ENCODE measurements around the gene SCN5A. TPM values are rescaled to one million over a fixed set of nuclear protein-coding genes. Genes with fewer than 3 reads are reported as not detected.

The SCN5A gene
- total and polyA plus RNA-seq, 2 of the 4 experiments (the other 2 are of a cell fraction): 1.9 to 2.0 TPM

- TF ChIP-seq MAZ (IDR thresholded peaks at IDR 0.05; ENCODE audit: borderline replicate concordance, low read depth, low read length): no peak
Measured at GRCh38 chr3:38647217-38647970, 2.1 kb downstream of the SCN5A start (continued).

GRCh38 chr3:38646630-38647029 is 2.9 kb downstream of the SCN5A start:
- Histone ChIP-seq H2BK20ac (ENCODE audit: low read depth, low read length) (no peak overlapping the region), H3K27ac (ENCODE audit: insufficient read depth, low read length) (no peak overlapping the region), H2BK120ac (ENCODE audit: low read depth, low read length) (no peak overlapping the region), H3K56ac (ENCODE audit: extremely low read depth, insufficient read depth, low read length) (no peak overlapping the region), H2AFZ (replicated peaks; ENCODE audit: low read length, poor library complexity) (no peak overlapping the region), H3K36me3 (ENCODE audit: control insufficient read depth, insufficient read depth, low read length) (no peaks in the 10 kb centered on the region), H3K4me1 (ENCODE audit: control insufficient read depth, insufficient read depth, low read length) (peaks cover 3% of the 10 kb centered on the region), H2BK5ac (ENCODE audit: low read depth, low read length, poor library complexity, severe bottlenecking) (no peak overlapping the region), H3K9ac (ENCODE audit: low read depth, low read length) (no peak overlapping the region), H3K23ac (ENCODE audit: low read depth, low read length) (no peak overlapping the region), H3K14ac (replicated peaks; ENCODE audit: low read depth, low read length) (no peak overlapping the region), H3K9me3 (ENCODE audit: control insufficient read depth, insufficient read depth, low read length) (no peaks in the 10 kb centered on the region), H3K9me1 (ENCODE audit: insufficient read depth, low read length) (no peaks in the 10 kb centered on the region; the same call in 1 of the 2 replicates), H4K8ac (ENCODE audit: low read depth in 2 of 2, low read length in 2 of 2) (no peak overlapping the region), H3K4me2 (ENCODE audit: low read depth, low read length) (no peak overlapping the region), H3K4me3 (ENCODE audit: insufficient read depth, low read depth, low read length) (no peak overlapping the region), H4K91ac (ENCODE audit: insufficient read depth, low read depth, low read length) (no peak overlapping the region), H2BK15ac (ENCODE audit: low read depth, low read length) (no peak overlapping the region), H2AK5ac (ENCODE audit: low read depth, low read length) (no peak overlapping the region), H2AK9ac (replicated peaks; ENCODE audit: low read depth, low read length, poor library complexity) (no peak overlapping the region), H4K20me1 (ENCODE audit: insufficient read depth, low read length) (no peaks in the 10 kb centered on the region), H3K27me3 (ENCODE audit: control insufficient read depth, insufficient read depth, low read length) (peaks cover 3% of the 10 kb centered on the region; the same call in 1 of the 2 replicates), H3K79me1 (ENCODE audit: low read depth in 1 of 2, low read length in 2 of 2) (peaks cover 0 to 11% of the 10 kb centered on the region in 2 experiments; a peak in 2 of 4 replicates), H3K18ac (ENCODE audit: low read depth, low read length) (no peak overlapping the region), H3K4ac (ENCODE audit: low read depth, low read length) (no peak overlapping the region), H4K5ac (ENCODE audit: low read depth, low read length) (no peak overlapping the region)
- in situ Hi-C loops (cut with MboI; ENCODE audit: low sequenced_read_pairs) (loop anchor here (5.0 kb wide), 1 partner anchor 109 kb away; no protein-coding TSS in a partner anchor), intact Hi-C loops (cut with micrococcal nuclease) (loop anchor here (5.0 kb wide), 1 partner anchor 351 kb away; no protein-coding TSS in a partner anchor), dilution Hi-C loops (cut with HindIII; ENCODE audit: low sequenced_read_pairs, unreplicated experiment) (no loop called here)
- no TSS peak for BruUV-seq (replicated peaks)
- POLR2A ChIA-PET (ENCODE audit: unreplicated experiment): no interaction called here
- CTCF ChIA-PET: interaction anchor here (0.8 to 2.5 kb wide), 3 partner anchors 154 to 353 kb away, joined by 5 to 9 read pairs (median 7); no protein-coding TSS in a partner anchor
- DNase-seq: peak; percentile 34
- WGBS, 2 experiments (ENCODE audit: extremely low coverage in 2 of 2, insufficient read length in 1 of 2): no CpG with 5 or more reads among the region's 3 CpGs
- ATAC-seq (ENCODE audit: low read depth): no peak
- TF ChIP-seq BHLHE40 (IDR thresholded peaks at IDR 0.05; ENCODE audit: low read depth, low read length): no peak
- no peak for TF ChIP-seq USF2 (IDR thresholded peaks at IDR 0.05; ENCODE audit: low read depth, low read length)
- no peak for TF ChIP-seq MAZ (IDR thresholded peaks at IDR 0.05; ENCODE audit: borderline replicate concordance, low read depth, low read length)
- TF ChIP-seq RAD21 (IDR thresholded peaks at IDR 0.05; ENCODE audit: low read length): peak; percentile 46
- no peak for TF ChIP-seq MAFK (IDR thresholded peaks at IDR 0.05; ENCODE audit: low read depth, low read length)
- TF ChIP-seq CHD1 (IDR thresholded peaks at IDR 0.05; ENCODE audit: low read depth, low read length): no peak
- no peak for TF ChIP-seq RCOR1 (IDR thresholded peaks at IDR 0.05; ENCODE audit: insufficient replicate concordance, low read length)
- no peak for TF ChIP-seq NFE2L2 (IDR thresholded peaks at IDR 0.05; ENCODE audit: low read depth, low read length)
- peak; percentile 54 for TF ChIP-seq SMC3 (IDR thresholded peaks at IDR 0.05; ENCODE audit: low read depth, low read length)
- TF ChIP-seq ELK1 (IDR thresholded peaks at IDR 0.05; ENCODE audit: borderline replicate concordance, low read depth, low read length): no peak
- no peak for TF ChIP-seq POLR2A (IDR thresholded peaks at IDR 0.05; ENCODE audit: low read depth, low read length)
- TF ChIP-seq CTCF (conservative IDR thresholded peaks at IDR 0.05; ENCODE audit: low read depth, low read length): peak; percentile 51

Measured in IMR-90 (cell line).